IMR-90 (cell line): Measurements from ENCODE around the gene HS6ST3. TPM values are rescaled to one million over a fixed set of nuclear protein-coding genes. Genes with fewer than 3 reads are reported as not detected.

ENCODE experiments used
- ATAC-seq: fragments of 200-7000 bp; cut with Tn5 transposase; 2 replicates; pipeline ENCODE4 v1.9.1; 2020; ENCODE audit warnings: low read depth, mild to moderate bottlenecking, moderate library complexity
- BruUV-seq: library from RNA; stranded (reverse); fragments of 400-500 nt; replicated peaks from 2 replicates; lab custom pipeline; 2021; lab: Mats Ljungman, UMichigan
- CTCF ChIA-PET: fragments of 300-600 bp; formaldehyde crosslinking; extraction: SDS; loops from one replicate; lab custom pipeline; 2021; ENCODE audit warnings: antibody characterized with exemption; lab: Yijun Ruan, JAX
- POLR2A ChIA-PET: fragments of 300-600 bp; sonication (Branson Sonifier 250); formaldehyde crosslinking; loops from one replicate; lab custom pipeline; 2022; ENCODE audit warnings: antibody characterized with exemption; ENCODE audit not compliant: unreplicated experiment; lab: Charles Lee
- DNase-seq: peaks from one replicate; pipeline ENCODE4 v3.0.0; 2013
- H2AFZ ChIP-seq: replicated peaks from 2 replicates; pipeline ENCODE3; 2013; ENCODE audit warnings: low read length, mild to moderate bottlenecking; ENCODE audit not compliant: poor library complexity
- H2AK5ac ChIP-seq: 2 replicates; pipeline ENCODE4 v1.6.1; 2013; ENCODE audit warnings: low read depth, low read length, inconsistent platforms
- H2AK9ac ChIP-seq: replicated peaks from 2 replicates; pipeline ENCODE3; 2013; ENCODE audit warnings: mild to moderate bottlenecking, low read depth, low read length, moderate library complexity; ENCODE audit not compliant: poor library complexity
- H2BK120ac ChIP-seq: 2 replicates; pipeline ENCODE4 v1.6.1; 2013; ENCODE audit warnings: low read depth, low read length, inconsistent platforms
- H2BK15ac ChIP-seq: 3 replicates; pipeline ENCODE4 v1.6.1; 2013; ENCODE audit warnings: low read depth, low read length, inconsistent platforms
- H2BK20ac ChIP-seq: 2 replicates; pipeline ENCODE4 v1.6.1; 2013; ENCODE audit warnings: low read depth, mild to moderate bottlenecking, inconsistent platforms, low read length, moderate library complexity
- H2BK5ac ChIP-seq: 2 replicates; pipeline ENCODE4 v1.6.1; 2013; ENCODE audit warnings: mild to moderate bottlenecking, low read depth, low read length, inconsistent platforms; ENCODE audit not compliant: poor library complexity, severe bottlenecking
- H3K14ac ChIP-seq: replicated peaks from 2 replicates; pipeline ENCODE4 v1.6.1; 2013; ENCODE audit warnings: low read depth, low read length, inconsistent platforms
- H3K18ac ChIP-seq: 2 replicates; pipeline ENCODE4 v1.6.1; 2013; ENCODE audit warnings: low read depth, low read length, control low read depth
- H3K23ac ChIP-seq: 2 replicates; pipeline ENCODE4 v1.6.1; 2013; ENCODE audit warnings: low read depth, low read length, inconsistent platforms
- H3K27ac ChIP-seq: 2 replicates; pipeline ENCODE4 v1.5.1; 2013; ENCODE audit warnings: mild to moderate bottlenecking, control low read depth, low read length; ENCODE audit not compliant: insufficient read depth
- H3K27me3 ChIP-seq: 2 replicates; pipeline ENCODE4 v1.6.1; 2013; ENCODE audit warnings: low read length; ENCODE audit not compliant: control insufficient read depth, insufficient read depth
- H3K36me3 ChIP-seq: 2 replicates; pipeline ENCODE4 v1.6.1; 2013; ENCODE audit warnings: low read length, mixed read lengths; ENCODE audit not compliant: control insufficient read depth, insufficient read depth
- H3K4ac ChIP-seq: 2 replicates; pipeline ENCODE4 v1.6.1; 2013; ENCODE audit warnings: low read depth, low read length, inconsistent platforms
- H3K4me1 ChIP-seq: 2 replicates; pipeline ENCODE4 v1.6.1; 2013; ENCODE audit warnings: low read length, mixed read lengths; ENCODE audit not compliant: control insufficient read depth, insufficient read depth
- H3K4me2 ChIP-seq: 2 replicates; pipeline ENCODE4 v1.6.1; 2013; ENCODE audit warnings: low read depth, mild to moderate bottlenecking, control low read depth, low read length, moderate library complexity
- H3K4me3 ChIP-seq: 2 replicates; pipeline ENCODE4 v1.5.1; 2013; ENCODE audit warnings: low read depth, mild to moderate bottlenecking, control low read depth, low read length, moderate library complexity; ENCODE audit not compliant: insufficient read depth
- H3K56ac ChIP-seq: 2 replicates; pipeline ENCODE4 v1.6.1; 2013; ENCODE audit warnings: low read length, inconsistent platforms; ENCODE audit not compliant: insufficient read depth; ENCODE audit errors: extremely low read depth
- H3K79me1 ChIP-seq, 2 experiments: 2 replicates each; pipeline ENCODE4 v1.6.1; 2013; ENCODE audit warnings: low read length in 2 of 2, inconsistent platforms in 1 of 2, low read depth in 1 of 2
- H3K9ac ChIP-seq: 2 replicates; pipeline ENCODE4 v1.6.1; 2013; ENCODE audit warnings: low read depth, low read length, control low read depth
- H3K9me1 ChIP-seq: 2 replicates; pipeline ENCODE4 v1.6.1; 2013; ENCODE audit warnings: low read length, inconsistent platforms; ENCODE audit not compliant: insufficient read depth
- H3K9me3 ChIP-seq: 2 replicates; pipeline ENCODE4 v1.6.1; 2013; ENCODE audit warnings: low read length; ENCODE audit not compliant: control insufficient read depth, insufficient read depth
- H4K20me1 ChIP-seq: 2 replicates; pipeline ENCODE4 v1.6.1; 2013; ENCODE audit warnings: low read length, inconsistent platforms; ENCODE audit not compliant: insufficient read depth
- H4K5ac ChIP-seq: 2 replicates; pipeline ENCODE4 v1.6.1; 2013; ENCODE audit warnings: mild to moderate bottlenecking, low read depth, low read length, control low read depth
- H4K8ac ChIP-seq, 2 experiments: 2 replicates each; pipeline ENCODE4 v1.6.1; 2013; ENCODE audit warnings: low read depth in 2 of 2, low read length in 2 of 2, control low read depth in 1 of 2, inconsistent platforms in 1 of 2
- H4K91ac ChIP-seq: 2 replicates; pipeline ENCODE4 v1.6.1; 2013; ENCODE audit warnings: low read depth, low read length, inconsistent platforms; ENCODE audit not compliant: insufficient read depth
- BHLHE40 ChIP-seq: fragments of 150-350 bp; IDR thresholded peaks from 2 replicates; pipeline ENCODE4 v1.6.1; 2016; ENCODE audit warnings: mild to moderate bottlenecking, low read depth, low read length
- ELK1 ChIP-seq: fragments of 150-350 bp; IDR thresholded peaks from 2 replicates; pipeline ENCODE4 v1.6.1; 2016; ENCODE audit warnings: low read depth, mild to moderate bottlenecking, low read length, moderate library complexity, borderline replicate concordance
- MAZ ChIP-seq: IDR thresholded peaks from 2 replicates; pipeline ENCODE4 v1.6.1; 2012; ENCODE audit warnings: low read depth, mild to moderate bottlenecking, low read length, improper control_type of control experiment, moderate library complexity, borderline replicate concordance
- MXI1 ChIP-seq: IDR thresholded peaks from 2 replicates; pipeline ENCODE4 v1.6.1; 2012; ENCODE audit warnings: low read depth, mild to moderate bottlenecking, low read length, moderate library complexity, borderline replicate concordance
- NFE2L2 ChIP-seq: fragments of 150-350 bp; IDR thresholded peaks from 2 replicates; pipeline ENCODE4 v1.6.1; 2016; ENCODE audit warnings: low read depth, mild to moderate bottlenecking, low read length
- WGBS, 2 experiments: methylation state at CpG; one replicate each; pipeline versions ENCODE4 v1.1.5 to v1.1.7; 2013; ENCODE audit warnings: missing lambda C conversion rate in 2 of 2; ENCODE audit not compliant: insufficient read length in 1 of 2; ENCODE audit errors: extremely low coverage in 2 of 2; 5-methylcytosine and 5-hydroxymethylcytosine counted together
- dilution Hi-C: fragments of 300-500 bp; cut with HindIII; formaldehyde crosslinking; loops from one replicate; pipeline ENCODE4 v1.14.3; 2018; ENCODE audit warnings: low sequenced_read_pairs; ENCODE audit not compliant: unreplicated experiment
- in situ Hi-C: fragments of 300-500 bp; cut with MboI; formaldehyde crosslinking; loops from 3 replicates; pipeline ENCODE4 v1.14.3; 2019; ENCODE audit warnings: low sequenced_read_pairs, inconsistent platforms, mixed read lengths
- intact Hi-C: fragments of 100-400 bp; cut with micrococcal nuclease; formaldehyde crosslinking; loops from 2 replicates; pipeline ENCODE4 v1.10.0; 2022
- polyA plus RNA-seq, 3 experiments: library from polyadenylated mRNA; depleted of rRNA; stranded (reverse); fragments of >200 nt; gene quantifications; 2 replicates each; pipeline ENCODE4 v1.2.3, GENCODE V29; 2012; ENCODE audit warnings: low replicate concordance in 1 of 3
- total RNA-seq: library from RNA; depleted of rRNA; stranded (reverse); fragments of >200 nt; gene quantifications from 2 replicates; pipeline ENCODE4 v1.2.3, GENCODE V29; 2012

The HS6ST3 gene
- total and polyA plus RNA-seq, 2 of the 4 experiments (the other 2 are of a cell fraction) = not detected

- no peak for DNase-seq
- Histone ChIP-seq H4K91ac (no peak overlapping the region), H3K79me1 (no peaks in the 10 kb centered on the region), H4K8ac (no peak overlapping the region), H3K23ac (no peak overlapping the region), H3K4me1 (no peaks in the 10 kb centered on the region), H2AK9ac (no peak overlapping the region), H2BK5ac (no peak overlapping the region), H2AFZ (no peak overlapping the region), H3K27me3 (no peaks in the 10 kb centered on the region), H3K9me3 (peaks cover 1% of the 10 kb centered on the region; the same call in 1 of the 2 replicates), H2BK20ac (no peak overlapping the region), H2BK15ac (no peak overlapping the region), H2BK120ac (no peak overlapping the region), H3K18ac (no peak overlapping the region), H3K14ac (no peak overlapping the region), H2AK5ac (no peak overlapping the region), H3K4me3 (no peak overlapping the region), H4K5ac (no peak overlapping the region), H3K4me2 (no peak overlapping the region), H3K4ac (no peak overlapping the region), H3K36me3 (no peaks in the 10 kb centered on the region), H3K9me1 (no peaks in the 10 kb centered on the region), H4K20me1 (no peaks in the 10 kb centered on the region), H3K9ac (no peak overlapping the region), H3K27ac (no peak overlapping the region), H3K56ac (no peak overlapping the region)
- dilution Hi-C loops (no loop called here), intact Hi-C loops (no loop called here), in situ Hi-C loops (no loop called here)
- no peak for ATAC-seq
- 0% methylated on average over 1 of the region's 3 CpGs; no CpG with 5 or more reads in 1 of the 2 experiments for WGBS, 2 experiments
- no peak for TF ChIP-seq ELK1
- TF ChIP-seq MAZ = no peak
- TF ChIP-seq MXI1 = no peak
- TF ChIP-seq NFE2L2 = no peak
- no peak for TF ChIP-seq BHLHE40
- BruUV-seq = no TSS peak
- POLR2A ChIA-PET = no interaction called here
- CTCF ChIA-PET = no interaction called here
Observed at GRCh38 chr13:96444676-96445075, 354.8 kb downstream of the HS6ST3 start.
